WTC11 (cell line): Measurements from ENCODE around the gene ZFHX2. TPM values are rescaled to one million over a fixed set of nuclear protein-coding genes. Genes with fewer than 3 reads are reported as not detected.

Experiments
- ATAC-seq: fragments of 200-7000 bp; cut with Tn5 transposase; 2 replicates; pipeline ENCODE4 v1.10.0; 2021; ENCODE audit warnings: mild to moderate bottlenecking, moderate library complexity
- CTCF ChIA-PET: fragments of 300-600 bp; sonication (Branson Sonifier 250); formaldehyde crosslinking; loops from one replicate; lab custom pipeline; 2021; ENCODE audit warnings: antibody characterized with exemption; lab: Charles Lee
- POLR2A ChIA-PET: fragments of 350-600 bp; sonication (Branson Sonifier 250); formaldehyde crosslinking; loops from one replicate; lab custom pipeline; 2021; ENCODE audit warnings: antibody characterized with exemption; lab: Charles Lee
- DNase-seq: peaks from one replicate; pipeline ENCODE4 v3.0.0; 2021; ENCODE audit warnings: low spot score
- H3K27ac Mint-ChIP-seq: 2 replicates; pipeline ENCODE4 v1.8.0; 2021; ENCODE audit warnings: mixed read lengths
- H3K27me3 Mint-ChIP-seq: 2 replicates; pipeline ENCODE4 v1.8.0; 2021; ENCODE audit warnings: low read depth, mild to moderate bottlenecking, moderate library complexity, mixed read lengths
- H3K36me3 Mint-ChIP-seq: 2 replicates; pipeline ENCODE4 v1.8.0; 2021; ENCODE audit warnings: mixed read lengths
- H3K4me1 Mint-ChIP-seq: 2 replicates; pipeline ENCODE4 v1.8.0; 2022; ENCODE audit warnings: mixed read lengths
- H3K4me3 Mint-ChIP-seq: 2 replicates; pipeline ENCODE4 v1.8.0; 2021; ENCODE audit warnings: mild to moderate bottlenecking, moderate library complexity, mixed read lengths
- H3K9me3 Mint-ChIP-seq: 2 replicates; pipeline ENCODE4 v1.8.0; 2021; ENCODE audit warnings: mixed read lengths
- E2F5 ChIP-seq: sonication (generic); formaldehyde crosslinking; IDR thresholded peaks from 2 replicates; pipeline ENCODE4 v1.8.1; 2022; ENCODE audit warnings: mild to moderate bottlenecking, moderate library complexity, missing genetic modification reagents
- ERG ChIP-seq: fragments of 250-450 bp; sonication (Bioruptor Pico); IDR thresholded peaks from 2 replicates; pipeline ENCODE4 v1.8.0; 2021; ENCODE audit warnings: mild to moderate bottlenecking
- ESRRA ChIP-seq: sonication (generic); formaldehyde crosslinking; IDR thresholded peaks from 2 replicates; pipeline ENCODE4 v1.8.1; 2022; ENCODE audit warnings: mild to moderate bottlenecking, missing genetic modification reagents, borderline replicate concordance
- HMGA2 ChIP-seq: fragments of 250-450 bp; sonication (Bioruptor Pico); IDR thresholded peaks from 2 replicates; pipeline ENCODE4 v1.4.0; 2021; ENCODE audit warnings: mild to moderate bottlenecking, moderate library complexity
- HMGXB4 ChIP-seq: sonication (generic); formaldehyde crosslinking; IDR thresholded peaks from 2 replicates; pipeline ENCODE4 v1.8.1; 2023; ENCODE audit warnings: mild to moderate bottlenecking, moderate library complexity, missing genetic modification reagents
- IRF1 ChIP-seq: sonication (generic); formaldehyde crosslinking; IDR thresholded peaks from 2 replicates; pipeline ENCODE4 v1.8.0; 2023; ENCODE audit warnings: missing genetic modification reagents
- IRF2 ChIP-seq: sonication (generic); formaldehyde crosslinking; IDR thresholded peaks from 2 replicates; pipeline ENCODE4 v1.8.0; 2022; ENCODE audit warnings: low read depth, missing genetic modification reagents, borderline replicate concordance
- KAT7 ChIP-seq: sonication (generic); formaldehyde crosslinking; IDR thresholded peaks from 2 replicates; pipeline ENCODE4 v1.8.1; 2023; ENCODE audit warnings: missing genetic modification reagents, mild to moderate bottlenecking, borderline replicate concordance
- MXD4 ChIP-seq: fragments of 250-450 bp; sonication (Bioruptor Pico); IDR thresholded peaks from 2 replicates; pipeline ENCODE4 v1.8.0; 2021; ENCODE audit warnings: mild to moderate bottlenecking, moderate library complexity, borderline replicate concordance
- RORB ChIP-seq: fragments of 250-450 bp; sonication (Bioruptor Pico); IDR thresholded peaks from 2 replicates; pipeline ENCODE4 v1.9.0; 2021; ENCODE audit warnings: mild to moderate bottlenecking
- SOX15 ChIP-seq: fragments of 250-450 bp; sonication (Bioruptor Pico); IDR thresholded peaks from 2 replicates; pipeline ENCODE4 v1.9.0; 2021; ENCODE audit warnings: mild to moderate bottlenecking
- TP53 ChIP-seq: sonication (generic); formaldehyde crosslinking; IDR thresholded peaks from 2 replicates; pipeline ENCODE4 v1.8.1; 2023; ENCODE audit warnings: mild to moderate bottlenecking, missing genetic modification reagents
- USF1 ChIP-seq: sonication (generic); formaldehyde crosslinking; IDR thresholded peaks from 2 replicates; pipeline ENCODE4 v1.8.0; 2022; ENCODE audit warnings: mild to moderate bottlenecking, missing genetic modification reagents
- ZNF317 ChIP-seq: sonication (generic); formaldehyde crosslinking; IDR thresholded peaks from 2 replicates; pipeline ENCODE4 v1.8.1; 2023; ENCODE audit warnings: low read depth, mild to moderate bottlenecking, moderate library complexity, missing genetic modification reagents, borderline replicate concordance
- ZNF425 ChIP-seq: fragments of 250-450 bp; sonication (Bioruptor Pico); conservative IDR thresholded peaks from 2 replicates; pipeline ENCODE4 v1.9.0; 2021; ENCODE audit warnings: mild to moderate bottlenecking
- ZNF512 ChIP-seq: sonication (generic); formaldehyde crosslinking; IDR thresholded peaks from 2 replicates; pipeline ENCODE4 v1.8.1; 2022; ENCODE audit warnings: missing genetic modification reagents, borderline replicate concordance
- ZNF532 ChIP-seq: fragments of 250-450 bp; sonication (Bioruptor Pico); IDR thresholded peaks from 2 replicates; pipeline ENCODE4 v1.9.0; 2021; ENCODE audit warnings: mild to moderate bottlenecking, borderline replicate concordance
- total RNA-seq: library from RNA; stranded (reverse); gene quantifications from 3 replicates; pipeline ENCODE4 v1.2.3, GENCODE V29; 2021
- TF ChIP-seq, protein P1 (sequence below): sonication (generic); formaldehyde crosslinking; IDR thresholded peaks from 2 replicates; pipeline ENCODE4 v1.8.1; 2023; ENCODE audit warnings: mild to moderate bottlenecking, missing genetic modification reagents, moderate library complexity

ZFHX2 gene
- total RNA-seq, 1 experiment from 2014 or later, result 16.4 TPM

- TF ChIP-seq TP53 (CRISPR knock-in tag), result no peak
- no peak for TF ChIP-seq HMGA2
- no peak for TF ChIP-seq MXD4 (CRISPR knock-in tag)
- no peak for TF ChIP-seq HMGXB4 (CRISPR knock-in tag)
- no peak for TF ChIP-seq ZNF512 (CRISPR knock-in tag)
- TF ChIP-seq USF1 (CRISPR knock-in tag), result no peak
- TF ChIP-seq ZNF532 (CRISPR knock-in tag), result no peak
- TF ChIP-seq ZNF425 (CRISPR knock-in tag), result no peak
- TF ChIP-seq RORB (CRISPR knock-in tag), result no peak
- no peak for TF ChIP-seq ZNF317
- TF ChIP-seq IRF1 (CRISPR knock-in tag), result no peak
- TF ChIP-seq SOX15, result no peak
- no peak for TF ChIP-seq IRF2
- no peak for TF ChIP-seq E2F5 (CRISPR knock-in tag)
- TF ChIP-seq ERG, result no peak
- TF ChIP-seq, protein P1, sequence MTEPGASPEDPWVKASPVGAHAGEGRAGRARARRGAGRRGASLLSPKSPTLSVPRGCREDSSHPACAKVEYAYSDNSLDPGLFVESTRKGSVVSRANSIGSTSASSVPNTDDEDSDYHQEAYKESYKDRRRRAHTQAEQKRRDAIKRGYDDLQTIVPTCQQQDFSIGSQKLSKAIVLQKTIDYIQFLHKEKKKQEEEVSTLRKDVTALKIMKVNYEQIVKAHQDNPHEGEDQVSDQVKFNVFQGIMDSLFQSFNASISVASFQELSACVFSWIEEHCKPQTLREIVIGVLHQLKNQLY (CRISPR knock-in tag), result no peak
- TF ChIP-seq KAT7 (CRISPR knock-in tag), result no peak
- no peak for TF ChIP-seq ESRRA (CRISPR knock-in tag)
- ChIA-PET POLR2A (interaction anchor here (0.6 to 1.5 kb wide), 6 partner anchors 9 to 288 kb away, joined by 3 to 6 read pairs (median 4); partner anchors contain the start of gene JPH4), CTCF (interaction anchor here (0.5 to 3.1 kb wide), 18 partner anchors 9 to 526 kb away, joined by 3 to 16 read pairs (median 6); partner anchors contain the start of gene JPH4)
- Mint-ChIP-seq H3K36me3 (peaks cover 14% of the 10 kb centered on the region; the same call in 1 of the 2 replicates), H3K27ac (peak overlapping the region; percentile 75), H3K27me3 (peaks cover 2% of the 10 kb centered on the region; the same call in 1 of the 2 replicates), H3K9me3 (no peaks in the 10 kb centered on the region), H3K4me3 (peak overlapping the region; percentile 98), H3K4me1 (peaks cover 44% of the 10 kb centered on the region)
- DNase-seq (no peak), ATAC-seq (no peak)
Observed at GRCh38 chr14:23568021-23568599, 16.5 kb upstream of the ZFHX2 start.
